ENCODE data around the gene PRR16.
"Not testable (repeated sequence)": the region's sequence is repeated elsewhere in the genome, so short reads cannot be mapped to it uniquely, and the experiment has no call there.

The PRR16 gene

DNA sequence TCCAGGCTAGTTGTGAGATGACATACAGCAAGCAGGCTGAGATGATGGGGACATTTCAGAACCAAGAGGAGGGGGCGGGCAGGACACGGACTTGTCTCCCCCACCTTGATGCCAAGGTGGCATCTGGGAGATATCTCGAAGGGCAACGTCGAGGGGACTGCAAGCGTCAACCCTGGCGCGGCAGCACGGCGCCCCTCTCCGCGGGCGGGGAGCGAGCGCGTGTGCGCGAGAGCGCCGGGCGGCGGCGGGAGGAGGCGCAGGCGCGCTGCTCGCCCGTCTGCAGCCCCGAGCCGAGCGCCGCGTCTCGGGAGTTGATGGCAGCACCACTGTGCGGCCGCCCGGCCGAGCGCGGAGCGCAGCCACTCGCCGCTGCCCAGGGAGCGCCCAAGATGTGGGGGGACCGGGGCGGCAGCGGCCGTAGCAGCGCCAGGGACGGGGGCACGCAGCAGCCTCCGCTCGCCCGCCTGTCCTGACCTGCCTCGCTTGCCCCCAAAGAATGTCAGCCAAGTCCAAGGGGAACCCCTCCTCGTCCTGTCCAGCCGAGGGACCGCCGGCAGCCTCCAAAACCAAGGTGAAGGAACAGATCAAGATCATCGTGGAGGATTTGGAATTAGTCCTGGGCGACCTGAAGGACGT is at the start of gene PRR16:
Gene PRR16 (plus strand): TSS at position 310 of the 636 bp plus-strand sequence.
- peak within 1 kb of the TSS; percentile 90 for H3K4me3 ChIP-seq (ENCODE audit: low read depth, low read length)
- TF ChIP-seq, protein P1, sequence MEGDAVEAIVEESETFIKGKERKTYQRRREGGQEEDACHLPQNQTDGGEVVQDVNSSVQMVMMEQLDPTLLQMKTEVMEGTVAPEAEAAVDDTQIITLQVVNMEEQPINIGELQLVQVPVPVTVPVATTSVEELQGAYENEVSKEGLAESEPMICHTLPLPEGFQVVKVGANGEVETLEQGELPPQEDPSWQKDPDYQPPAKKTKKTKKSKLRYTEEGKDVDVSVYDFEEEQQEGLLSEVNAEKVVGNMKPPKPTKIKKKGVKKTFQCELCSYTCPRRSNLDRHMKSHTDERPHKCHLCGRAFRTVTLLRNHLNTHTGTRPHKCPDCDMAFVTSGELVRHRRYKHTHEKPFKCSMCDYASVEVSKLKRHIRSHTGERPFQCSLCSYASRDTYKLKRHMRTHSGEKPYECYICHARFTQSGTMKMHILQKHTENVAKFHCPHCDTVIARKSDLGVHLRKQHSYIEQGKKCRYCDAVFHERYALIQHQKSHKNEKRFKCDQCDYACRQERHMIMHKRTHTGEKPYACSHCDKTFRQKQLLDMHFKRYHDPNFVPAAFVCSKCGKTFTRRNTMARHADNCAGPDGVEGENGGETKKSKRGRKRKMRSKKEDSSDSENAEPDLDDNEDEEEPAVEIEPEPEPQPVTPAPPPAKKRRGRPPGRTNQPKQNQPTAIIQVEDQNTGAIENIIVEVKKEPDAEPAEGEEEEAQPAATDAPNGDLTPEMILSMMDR (IDR thresholded peaks at IDR 0.05; ENCODE audit: low read depth, low read length) = no peak

DNA sequence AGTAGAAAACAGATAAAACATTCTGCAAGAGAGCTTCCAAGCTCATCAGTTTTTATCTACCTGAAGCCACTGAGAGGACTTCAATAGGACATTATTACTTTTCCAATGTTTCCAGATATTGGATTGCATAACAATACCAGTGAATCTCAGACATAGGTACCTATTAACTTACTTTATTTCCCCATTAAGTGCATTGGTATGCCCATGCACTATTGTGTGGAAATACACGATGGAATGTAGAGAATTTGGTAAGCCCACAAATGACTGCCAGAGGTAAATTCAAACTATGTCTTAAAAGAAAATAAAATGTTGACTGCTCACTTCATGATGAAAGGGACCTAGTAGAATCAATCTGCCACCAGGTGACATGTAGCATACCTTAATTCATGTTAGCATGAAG is 48.1 kb upstream of the PRR16 start:
- no peak overlapping the region for H3K4me3 ChIP-seq (ENCODE audit: low read depth, low read length)
- TF ChIP-seq, protein P1 (IDR thresholded peaks at IDR 0.05; ENCODE audit: low read depth, low read length) = no peak

DNA sequence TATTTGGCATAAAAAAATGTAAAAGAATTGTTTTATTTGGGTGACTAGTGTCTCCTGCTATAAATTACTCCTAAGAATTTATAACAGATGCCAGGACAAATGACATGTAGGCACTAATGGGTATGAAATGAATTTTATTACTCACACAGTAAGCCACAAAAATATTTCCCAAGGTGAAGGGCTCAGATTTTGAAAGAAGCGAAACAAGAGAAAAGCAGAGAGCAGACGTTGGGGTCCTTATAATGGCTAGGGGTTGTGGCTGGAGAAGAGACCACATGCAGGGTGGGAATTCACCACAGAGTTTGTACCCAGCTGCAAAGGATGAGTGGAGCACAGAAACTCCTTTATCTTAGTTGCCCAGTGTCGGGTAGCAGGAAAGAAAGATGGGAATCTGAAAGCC is 45.0 kb upstream of the PRR16 start:
- H3K4me3 ChIP-seq (ENCODE audit: low read depth, low read length) = no peak overlapping the region
- TF ChIP-seq, protein P1 (IDR thresholded peaks at IDR 0.05; ENCODE audit: low read depth, low read length) = no peak

DNA sequence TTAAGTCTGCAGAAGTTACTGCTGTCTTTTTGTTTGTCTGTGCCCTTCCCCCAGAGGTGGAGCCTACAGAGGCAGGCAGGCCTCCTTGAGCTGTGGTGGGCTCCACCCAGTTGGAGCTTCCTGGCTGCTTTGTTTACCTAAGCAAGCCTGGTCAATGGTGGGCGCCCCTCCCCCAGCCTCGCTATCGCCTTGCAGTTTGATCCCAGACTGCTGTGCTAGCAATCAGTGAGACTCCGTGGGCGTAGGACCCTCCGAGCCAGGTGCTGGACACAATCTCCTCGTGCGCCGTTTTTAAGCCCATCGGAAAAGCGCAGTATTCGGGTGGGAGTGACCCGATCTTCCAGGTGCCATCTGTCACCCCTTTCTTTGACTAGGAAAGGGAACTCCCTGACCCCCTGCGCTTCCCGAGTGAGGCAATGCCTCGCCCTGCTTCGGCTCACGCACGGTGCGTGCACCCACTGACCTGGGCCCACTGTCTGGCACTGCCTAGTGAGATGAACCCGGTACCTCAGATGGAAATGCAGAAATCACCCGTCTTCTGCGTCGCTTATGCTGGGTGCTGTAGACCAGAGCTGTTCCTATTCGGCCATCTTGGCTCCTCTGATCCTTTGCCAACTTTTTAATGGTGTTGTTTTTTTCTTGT is 37.3 kb upstream of the PRR16 start:
- not testable (repeated sequence) for H3K4me3 ChIP-seq (ENCODE audit: low read depth, low read length)

DNA sequence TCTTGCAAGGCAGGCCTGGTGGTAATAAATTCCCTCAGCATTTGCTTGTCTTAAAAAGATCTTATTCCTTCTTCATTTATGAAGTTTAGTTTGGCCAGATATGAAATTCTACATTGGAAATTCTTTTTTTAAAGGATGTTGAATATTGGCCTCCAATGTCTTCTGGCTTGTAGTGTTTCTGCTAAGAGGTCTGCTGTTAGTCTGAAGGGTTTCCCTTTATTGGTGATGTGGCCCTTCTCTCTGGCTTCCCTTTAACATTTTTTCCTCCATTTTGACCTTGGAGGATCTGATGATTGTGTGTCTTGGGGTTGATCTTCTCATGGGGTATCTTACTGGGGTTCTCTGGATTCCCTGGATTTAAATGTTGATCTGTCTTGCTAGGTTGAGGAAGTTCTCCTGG is 33.5 kb upstream of the PRR16 start:
- no peak overlapping the region for H3K4me3 ChIP-seq (ENCODE audit: low read depth, low read length)
- TF ChIP-seq, protein P1 (IDR thresholded peaks at IDR 0.05; ENCODE audit: low read depth, low read length) = no peak

DNA sequence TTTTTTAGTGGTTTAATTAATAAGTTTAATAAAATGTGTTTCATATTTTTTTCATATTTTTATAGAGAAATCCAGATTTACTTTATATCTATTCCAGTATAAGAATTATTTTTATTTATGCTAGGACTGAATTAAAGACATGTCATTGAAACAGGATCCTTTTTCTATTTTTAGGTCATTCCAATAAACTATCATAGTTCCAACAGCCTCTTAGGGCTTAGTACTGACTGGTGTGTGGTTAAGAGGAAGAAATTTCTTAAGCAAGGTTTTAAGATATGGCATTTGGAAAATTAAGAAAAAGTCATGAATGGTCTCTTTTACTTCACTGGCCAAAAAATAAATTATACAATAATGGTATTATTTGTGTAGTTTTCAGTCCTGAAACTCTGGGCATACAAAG is 31.2 kb upstream of the PRR16 start:
- H3K4me3 ChIP-seq (ENCODE audit: low read depth, low read length) = no peak overlapping the region
- TF ChIP-seq, protein P1 (IDR thresholded peaks at IDR 0.05; ENCODE audit: low read depth, low read length) = no peak

DNA sequence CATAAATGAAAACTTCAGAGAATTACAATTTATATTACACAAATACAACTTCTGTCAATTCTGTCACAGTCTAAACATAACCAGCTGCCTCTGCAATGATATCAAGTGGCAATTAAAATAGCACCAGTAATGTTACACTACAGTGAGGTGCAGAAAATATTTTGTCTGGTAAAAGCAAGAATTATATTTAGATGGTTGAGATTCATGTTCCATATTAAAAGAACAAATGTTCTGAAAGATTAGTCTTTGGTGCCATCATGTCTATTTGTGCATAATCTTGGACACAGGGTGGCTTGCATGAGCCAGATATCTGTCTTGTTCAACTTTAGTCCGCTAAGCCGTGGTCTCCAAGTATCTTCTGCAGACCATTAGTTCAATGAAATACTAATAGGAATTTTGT is 29.0 kb upstream of the PRR16 start:
- H3K4me3 ChIP-seq (ENCODE audit: low read depth, low read length) = no peak overlapping the region
- TF ChIP-seq, protein P1 (IDR thresholded peaks at IDR 0.05; ENCODE audit: low read depth, low read length) = no peak
